ENCODE data around the gene METTL1. TPM values are rescaled to one million over a fixed set of nuclear protein-coding genes. Genes with fewer than 3 reads are reported as not detected.
A peak's percentile ranks its signal among the peaks of the same experiment; 100 is the strongest.
"Not testable (repeated sequence)": the region's sequence is repeated elsewhere in the genome, so short reads cannot be mapped to it uniquely, and the experiment has no call there.

Gene METTL1
- total RNA-seq (2022) (34.1 and 37.8 TPM in 2 replicates), Bru-seq, nascent RNA (percentile 82 among the genes with signal in this experiment), BruChase-seq, experiment 1, labeled RNA remaining after a 2-hour chase (percentile 85 among the genes with signal in this experiment), BruChase-seq, experiment 2, labeled RNA remaining after a 6-hour chase (percentile 75 among the genes with signal in this experiment)
- long read RNA-seq, transcript METTL1-201 (5 exons, 1,096 nt): minor isoform, 9 of 69 reads
- long read RNA-seq, transcript METTL1-202 (6 exons, 2,066 nt): major isoform, 39 of 69 reads
- long read RNA-seq, partial matches to known transcripts: 2 of 69 reads
- long read RNA-seq, other reads (novel, unspliced or antisense): 19 of 69 reads

GRCh38 chr12:57771873-57772428, at the start of gene METTL1:
Gene METTL1, minus strand, starts transcription at chr12:57772105. Its CDS starts 22 bp downstream, at chr12:57772083.
- H3K4me3 Mint-ChIP-seq (ENCODE audit: unreplicated experiment): peak within 1 kb of the TSS; percentile 88
- intact Hi-C loops (cut with micrococcal nuclease; ENCODE audit: unreplicated experiment): loop anchor here (1.0 kb wide), 1 partner anchor 10 kb away; the partner anchor contains the start of gene TSFM
- H3K27ac Mint-ChIP-seq (ENCODE audit: unreplicated experiment): peak within 1 kb of the TSS; percentile 97
- ChIA-PET POLR2A (interaction anchor here (0.6 to 1.2 kb wide), 9 partner anchors 10 to 169 kb away, joined by 3 to 7 read pairs (median 3); partner anchors contain the start of genes ATP23, CDK4, CTDSP2 and TSPAN31), CTCF (interaction anchor here (0.8 to 1.0 kb wide), 4 partner anchors 9 to 20 kb away, joined by 3 to 6 read pairs (median 4); partner anchors contain the start of genes CDK4 and TSFM)
- no peaks in the 10 kb centered on the region for H3K27me3 Mint-ChIP-seq (ENCODE audit: insufficient read depth, unreplicated experiment)
- peak within 1 kb of the TSS; percentile 82 for H3K4me3 ChIP-seq (ENCODE audit: low read depth, low read length)
- no peaks in the 10 kb centered on the region for H3K9me3 Mint-ChIP-seq (ENCODE audit: unreplicated experiment)
- H3K4me1 ChIP-seq: peaks cover 14% of the 10 kb centered on the region
- no peak for TF ChIP-seq CTCF (IDR thresholded peaks at IDR 0.05; ENCODE audit: insufficient read depth in 1 of 2, low read depth in 1 of 2, low read length in 1 of 2, severe bottlenecking in 1 of 2, unreplicated experiment in 1 of 2)
- no TSS peak for BruUV-seq (replicated peaks)
- peaks cover 8% of the 10 kb centered on the region for H3K4me1 Mint-ChIP-seq (ENCODE audit: low read depth, unreplicated experiment)
- peaks cover 3% of the 10 kb centered on the region for H3K36me3 ChIP-seq (ENCODE audit: control insufficient read depth, insufficient read depth, low read length)
- peaks cover 24% of the 10 kb centered on the region for H3K36me3 Mint-ChIP-seq (ENCODE audit: insufficient read depth, unreplicated experiment)
- no peaks in the 10 kb centered on the region for H3K27me3 ChIP-seq (replicated peaks; ENCODE audit: control insufficient read depth, insufficient read depth, low read length)
- peak; percentile 94 to 96 for DNase-seq
- no peaks in the 10 kb centered on the region for H3K9me3 ChIP-seq

GRCh38 chr12:57821015-57821414, 49.1 kb upstream of the METTL1 start:
- H3K4me1 Mint-ChIP-seq (ENCODE audit: low read depth, unreplicated experiment); POLR2A ChIA-PET; DNase-seq; H3K27me3 ChIP-seq (replicated peaks; ENCODE audit: control insufficient read depth, insufficient read depth, low read length); intact Hi-C loops (cut with micrococcal nuclease; ENCODE audit: unreplicated experiment); H3K27me3 Mint-ChIP-seq (ENCODE audit: insufficient read depth, unreplicated experiment); H3K27ac Mint-ChIP-seq (ENCODE audit: unreplicated experiment); CTCF ChIA-PET; H3K9me3 ChIP-seq; H3K9me3 Mint-ChIP-seq (ENCODE audit: unreplicated experiment); H3K4me1 ChIP-seq; BruUV-seq (replicated peaks); H3K4me3 ChIP-seq (ENCODE audit: low read depth, low read length); H3K4me3 Mint-ChIP-seq (ENCODE audit: unreplicated experiment); H3K36me3 ChIP-seq (ENCODE audit: control insufficient read depth, insufficient read depth, low read length): not testable (repeated sequence)
- peaks cover 71% of the 10 kb centered on the region for H3K36me3 Mint-ChIP-seq (ENCODE audit: insufficient read depth, unreplicated experiment)

DNA sequence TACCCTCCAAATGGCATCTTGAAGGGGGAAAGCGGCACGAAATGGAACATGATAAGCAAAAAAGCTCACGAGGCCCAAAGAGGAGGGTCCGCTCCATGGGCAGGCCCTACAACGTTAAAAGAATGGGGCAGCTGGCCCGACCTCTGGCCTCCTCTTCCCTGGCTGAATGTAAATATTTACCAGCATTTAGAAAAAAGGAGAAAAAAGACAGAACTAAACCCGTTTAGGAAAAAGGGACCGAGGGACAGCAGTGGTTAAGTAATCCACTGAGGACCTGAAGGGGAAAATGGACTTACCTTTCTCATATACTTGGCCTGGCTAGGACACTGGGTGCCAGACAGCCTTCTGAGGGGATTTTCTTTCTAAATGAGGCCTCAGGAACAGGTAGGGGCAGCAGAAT, 48.2 kb upstream of the METTL1 start:
- H3K9me3 Mint-ChIP-seq (ENCODE audit: unreplicated experiment); H3K27me3 ChIP-seq (replicated peaks; ENCODE audit: control insufficient read depth, insufficient read depth, low read length); DNase-seq; H3K27ac Mint-ChIP-seq (ENCODE audit: unreplicated experiment); H3K9me3 ChIP-seq; H3K27me3 Mint-ChIP-seq (ENCODE audit: insufficient read depth, unreplicated experiment); CTCF ChIA-PET; H3K4me3 ChIP-seq (ENCODE audit: low read depth, low read length); H3K4me1 ChIP-seq; intact Hi-C loops (cut with micrococcal nuclease; ENCODE audit: unreplicated experiment); H3K36me3 ChIP-seq (ENCODE audit: control insufficient read depth, insufficient read depth, low read length); H3K4me1 Mint-ChIP-seq (ENCODE audit: low read depth, unreplicated experiment); H3K4me3 Mint-ChIP-seq (ENCODE audit: unreplicated experiment): not testable (repeated sequence)
- peaks cover 62% of the 10 kb centered on the region for H3K36me3 Mint-ChIP-seq (ENCODE audit: insufficient read depth, unreplicated experiment)
- POLR2A ChIA-PET: interaction anchor here (0.6 kb wide), 1 partner anchor 16 kb away, joined by 3 read pairs; no protein-coding TSS in a partner anchor
- BruUV-seq (replicated peaks): TSS peak; percentile 2

GRCh38 chr12:57817990-57818331, 46.1 kb upstream of the METTL1 start:
- H3K9me3 ChIP-seq; H3K4me1 Mint-ChIP-seq (ENCODE audit: low read depth, unreplicated experiment); H3K4me1 ChIP-seq; H3K27me3 Mint-ChIP-seq (ENCODE audit: insufficient read depth, unreplicated experiment); DNase-seq; H3K4me3 Mint-ChIP-seq (ENCODE audit: unreplicated experiment); H3K4me3 ChIP-seq (ENCODE audit: low read depth, low read length); H3K9me3 Mint-ChIP-seq (ENCODE audit: unreplicated experiment); POLR2A ChIA-PET; intact Hi-C loops (cut with micrococcal nuclease; ENCODE audit: unreplicated experiment); H3K36me3 ChIP-seq (ENCODE audit: control insufficient read depth, insufficient read depth, low read length); H3K27ac Mint-ChIP-seq (ENCODE audit: unreplicated experiment); H3K27me3 ChIP-seq (replicated peaks; ENCODE audit: control insufficient read depth, insufficient read depth, low read length); BruUV-seq (replicated peaks): not testable (repeated sequence)
- H3K36me3 Mint-ChIP-seq (ENCODE audit: insufficient read depth, unreplicated experiment): peaks cover 43% of the 10 kb centered on the region
- CTCF ChIA-PET: interaction anchor here (0.7 to 1.0 kb wide), 2 partner anchors 71 to 78 kb away, joined by 3 to 6 read pairs; no protein-coding TSS in a partner anchor

All from Caco-2 (cell line).